ENCODE results near the gene CNST.
"Not testable (repeated sequence)": the region's sequence is repeated elsewhere in the genome, so short reads cannot be mapped to it uniquely, and the experiment has no call there.

The CNST gene

GRCh38 chr1:246583056-246583440 lies 16.8 kb downstream of the CNST start:
- no peak overlapping the region for H3K23ac ChIP-seq (ENCODE audit: low read length)
- no peak overlapping the region for H2AK5ac ChIP-seq (ENCODE audit: low read length)
- no peak overlapping the region for H2BK120ac ChIP-seq (ENCODE audit: low read depth, low read length)
- H3K79me1 ChIP-seq (ENCODE audit: low read length), result peaks cover 9% of the 10 kb centered on the region
- no peak overlapping the region for H2BK15ac ChIP-seq (replicated peaks; ENCODE audit: low read depth)
- H3K27me3 ChIP-seq (ENCODE audit: insufficient read depth, low read length, poor library complexity), result no peaks in the 10 kb centered on the region
- DNase-seq, result no peak
- no peak overlapping the region for H3K9ac ChIP-seq (ENCODE audit: low read length)
- no peak overlapping the region for H3K18ac ChIP-seq (ENCODE audit: low read length)
- no peak overlapping the region for H4K5ac ChIP-seq (ENCODE audit: low read length)
- no peak overlapping the region for H3K4me3 ChIP-seq (ENCODE audit: low read length)
- no peaks in the 10 kb centered on the region for H3K36me3 ChIP-seq (ENCODE audit: control insufficient read depth, insufficient read depth, low read length)
- no peak overlapping the region for H3K4ac ChIP-seq (ENCODE audit: low read depth, low read length)
- no peak overlapping the region for H3K4me2 ChIP-seq (ENCODE audit: low read length)
- no peaks in the 10 kb centered on the region for H3K4me1 ChIP-seq (ENCODE audit: control insufficient read depth, low read depth, low read length)
- H3K79me2 ChIP-seq (ENCODE audit: control insufficient read depth, insufficient read depth, low read length), result peaks cover 2% of the 10 kb centered on the region
- no CpG with 5 or more reads among the region's 2 CpGs for WGBS (ENCODE audit: extremely low coverage, insufficient coverage, low lambda C conversion rate)
- H2BK5ac ChIP-seq (ENCODE audit: low read length), result no peak overlapping the region
- H4K8ac ChIP-seq (ENCODE audit: low read depth, low read length), result no peak overlapping the region
- no peak overlapping the region for H3K27ac ChIP-seq (ENCODE audit: low read depth, low read length)
- H3K56ac ChIP-seq (ENCODE audit: low read length), result no peak overlapping the region

GRCh38 chr1:246583448-246584185 lies 17.4 kb downstream of the CNST start:
- Histone ChIP-seq H3K79me2 (ENCODE audit: control insufficient read depth, insufficient read depth, low read length) (peaks cover 2% of the 10 kb centered on the region), H3K23ac (ENCODE audit: low read length) (no peak overlapping the region), H3K4me3 (ENCODE audit: low read length) (no peak overlapping the region), H3K9ac (ENCODE audit: low read length) (no peak overlapping the region), H3K27me3 (ENCODE audit: insufficient read depth, low read length, poor library complexity) (no peaks in the 10 kb centered on the region), H2BK120ac (ENCODE audit: low read depth, low read length) (no peak overlapping the region), H2BK15ac (replicated peaks; ENCODE audit: low read depth) (no peak overlapping the region), H2AK5ac (ENCODE audit: low read length) (no peak overlapping the region), H3K27ac (ENCODE audit: low read depth, low read length) (no peak overlapping the region), H4K8ac (ENCODE audit: low read depth, low read length) (no peak overlapping the region), H3K4me1 (ENCODE audit: control insufficient read depth, low read depth, low read length) (no peaks in the 10 kb centered on the region), H4K5ac (ENCODE audit: low read length) (no peak overlapping the region), H3K36me3 (ENCODE audit: control insufficient read depth, insufficient read depth, low read length) (no peaks in the 10 kb centered on the region), H2BK5ac (ENCODE audit: low read length) (no peak overlapping the region), H3K4me2 (ENCODE audit: low read length) (no peak overlapping the region), H3K18ac (ENCODE audit: low read length) (no peak overlapping the region), H3K4ac (ENCODE audit: low read depth, low read length) (no peak overlapping the region), H3K79me1 (ENCODE audit: low read length) (peaks cover 9% of the 10 kb centered on the region), H3K56ac (ENCODE audit: low read length) (no peak overlapping the region)
- no CpG with 5 or more reads among the region's 6 CpGs for WGBS (ENCODE audit: extremely low coverage, insufficient coverage, low lambda C conversion rate)
- no peak for DNase-seq

- H3K79me2 ChIP-seq (ENCODE audit: control insufficient read depth, insufficient read depth, low read length), result peaks cover 2% of the 10 kb centered on the region
- H3K4ac ChIP-seq (ENCODE audit: low read depth, low read length), result no peak overlapping the region
- DNase-seq, result no peak
- no peaks in the 10 kb centered on the region for H3K27me3 ChIP-seq (ENCODE audit: insufficient read depth, low read length, poor library complexity)
- WGBS (ENCODE audit: extremely low coverage, insufficient coverage, low lambda C conversion rate), result no CpG with 5 or more reads among the region's 3 CpGs
- no peak overlapping the region for H3K18ac ChIP-seq (ENCODE audit: low read length)
- H2AK5ac ChIP-seq (ENCODE audit: low read length), result no peak overlapping the region
- H3K27ac ChIP-seq (ENCODE audit: low read depth, low read length), result no peak overlapping the region
- no peak overlapping the region for H3K23ac ChIP-seq (ENCODE audit: low read length)
- no peak overlapping the region for H2BK120ac ChIP-seq (ENCODE audit: low read depth, low read length)
- no peak overlapping the region for H3K56ac ChIP-seq (ENCODE audit: low read length)
- no peaks in the 10 kb centered on the region for H3K4me1 ChIP-seq (ENCODE audit: control insufficient read depth, low read depth, low read length)
- H2BK15ac ChIP-seq (replicated peaks; ENCODE audit: low read depth), result no peak overlapping the region
- H3K4me3 ChIP-seq (ENCODE audit: low read length), result no peak overlapping the region
- no peak overlapping the region for H3K9ac ChIP-seq (ENCODE audit: low read length)
- no peak overlapping the region for H2BK5ac ChIP-seq (ENCODE audit: low read length)
- H3K79me1 ChIP-seq (ENCODE audit: low read length), result peaks cover 7% of the 10 kb centered on the region
- H3K4me2 ChIP-seq (ENCODE audit: low read length), result no peak overlapping the region
- no peak overlapping the region for H4K5ac ChIP-seq (ENCODE audit: low read length)
- H3K36me3 ChIP-seq (ENCODE audit: control insufficient read depth, insufficient read depth, low read length), result no peaks in the 10 kb centered on the region
- H4K8ac ChIP-seq (ENCODE audit: low read depth, low read length), result no peak overlapping the region
These were observed 20.8 kb downstream of the CNST start for GRCh38 chr1:246587032-246587431.

DNA sequence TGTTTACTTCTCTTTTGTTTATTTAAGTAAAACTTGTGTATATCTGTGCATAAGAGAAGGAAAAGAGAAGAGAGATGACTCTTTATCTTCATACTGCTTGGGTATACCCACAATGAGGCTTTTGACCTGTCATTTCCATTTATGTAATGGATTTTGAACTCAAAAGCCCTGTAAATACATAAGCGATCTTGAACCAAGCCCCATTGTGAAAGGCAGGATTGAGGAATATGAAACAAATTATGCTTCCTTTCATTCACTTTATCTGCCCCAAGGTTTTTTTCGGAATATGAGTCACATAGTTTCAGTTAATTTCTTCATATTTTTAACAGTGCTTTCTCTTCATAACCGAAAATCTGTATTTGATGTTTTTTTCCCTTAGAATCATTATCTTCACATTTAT lies 21.4 kb downstream of the CNST start:
- Histone ChIP-seq H3K4ac (ENCODE audit: low read depth, low read length) (no peak overlapping the region), H4K8ac (ENCODE audit: low read depth, low read length) (no peak overlapping the region), H3K36me3 (ENCODE audit: control insufficient read depth, insufficient read depth, low read length) (no peaks in the 10 kb centered on the region), H3K4me2 (ENCODE audit: low read length) (no peak overlapping the region), H2BK120ac (ENCODE audit: low read depth, low read length) (no peak overlapping the region), H2AK5ac (ENCODE audit: low read length) (no peak overlapping the region), H3K56ac (ENCODE audit: low read length) (no peak overlapping the region), H3K79me1 (ENCODE audit: low read length) (peaks cover 6% of the 10 kb centered on the region), H3K18ac (ENCODE audit: low read length) (no peak overlapping the region), H3K79me2 (ENCODE audit: control insufficient read depth, insufficient read depth, low read length) (peaks cover 2% of the 10 kb centered on the region), H3K4me3 (ENCODE audit: low read length) (no peak overlapping the region), H3K27ac (ENCODE audit: low read depth, low read length) (no peak overlapping the region), H3K23ac (ENCODE audit: low read length) (no peak overlapping the region), H3K4me1 (ENCODE audit: control insufficient read depth, low read depth, low read length) (no peaks in the 10 kb centered on the region), H3K27me3 (ENCODE audit: insufficient read depth, low read length, poor library complexity) (no peaks in the 10 kb centered on the region), H2BK5ac (ENCODE audit: low read length) (no peak overlapping the region), H3K9ac (ENCODE audit: low read length) (no peak overlapping the region), H4K5ac (ENCODE audit: low read length) (no peak overlapping the region), H2BK15ac (replicated peaks; ENCODE audit: low read depth) (no peak overlapping the region)
- WGBS (ENCODE audit: extremely low coverage, insufficient coverage, low lambda C conversion rate), result no CpG with 5 or more reads among the region's 3 CpGs
- DNase-seq, result no peak

- DNase-seq, result no peak
- H3K18ac ChIP-seq (ENCODE audit: low read length), result no peak overlapping the region
- H3K79me2 ChIP-seq (ENCODE audit: control insufficient read depth, insufficient read depth, low read length), result no peaks in the 10 kb centered on the region
- no peak overlapping the region for H2BK120ac ChIP-seq (ENCODE audit: low read depth, low read length)
- H2AK5ac ChIP-seq (ENCODE audit: low read length), result no peak overlapping the region
- H3K36me3 ChIP-seq (ENCODE audit: control insufficient read depth, insufficient read depth, low read length), result no peaks in the 10 kb centered on the region
- peaks cover 3% of the 10 kb centered on the region for H3K79me1 ChIP-seq (ENCODE audit: low read length)
- H4K5ac ChIP-seq (ENCODE audit: low read length), result no peak overlapping the region
- H3K4me1 ChIP-seq (ENCODE audit: control insufficient read depth, low read depth, low read length), result no peaks in the 10 kb centered on the region
- H3K27ac ChIP-seq (ENCODE audit: low read depth, low read length), result no peak overlapping the region
- no peak overlapping the region for H3K56ac ChIP-seq (ENCODE audit: low read length)
- no peak overlapping the region for H3K4ac ChIP-seq (ENCODE audit: low read depth, low read length)
- H4K8ac ChIP-seq (ENCODE audit: low read depth, low read length), result no peak overlapping the region
- H3K4me3 ChIP-seq (ENCODE audit: low read length), result no peak overlapping the region
- WGBS (ENCODE audit: extremely low coverage, insufficient coverage, low lambda C conversion rate), result 100% methylated on average over 1 of the region's 2 CpGs
- H2BK15ac ChIP-seq (replicated peaks; ENCODE audit: low read depth), result no peak overlapping the region
- no peaks in the 10 kb centered on the region for H3K27me3 ChIP-seq (ENCODE audit: insufficient read depth, low read length, poor library complexity)
- no peak overlapping the region for H3K23ac ChIP-seq (ENCODE audit: low read length)
- no peak overlapping the region for H3K9ac ChIP-seq (ENCODE audit: low read length)
- no peak overlapping the region for H3K4me2 ChIP-seq (ENCODE audit: low read length)
- H2BK5ac ChIP-seq (ENCODE audit: low read length), result no peak overlapping the region
These were observed 22.0 kb downstream of the CNST start for GRCh38 chr1:246588159-246588721.

- H3K18ac ChIP-seq (ENCODE audit: low read length); H4K5ac ChIP-seq (ENCODE audit: low read length); H3K4me2 ChIP-seq (ENCODE audit: low read length); H3K56ac ChIP-seq (ENCODE audit: low read length); H4K8ac ChIP-seq (ENCODE audit: low read depth, low read length); H3K4ac ChIP-seq (ENCODE audit: low read depth, low read length); H2BK120ac ChIP-seq (ENCODE audit: low read depth, low read length); H2BK15ac ChIP-seq (replicated peaks; ENCODE audit: low read depth); H3K4me3 ChIP-seq (ENCODE audit: low read length); H3K27me3 ChIP-seq (ENCODE audit: insufficient read depth, low read length, poor library complexity); H3K79me1 ChIP-seq (ENCODE audit: low read length); H3K9ac ChIP-seq (ENCODE audit: low read length); H3K36me3 ChIP-seq (ENCODE audit: control insufficient read depth, insufficient read depth, low read length); H3K27ac ChIP-seq (ENCODE audit: low read depth, low read length); H2AK5ac ChIP-seq (ENCODE audit: low read length); H3K23ac ChIP-seq (ENCODE audit: low read length); H2BK5ac ChIP-seq (ENCODE audit: low read length); H3K4me1 ChIP-seq (ENCODE audit: control insufficient read depth, low read depth, low read length); DNase-seq; H3K79me2 ChIP-seq (ENCODE audit: control insufficient read depth, insufficient read depth, low read length): not testable (repeated sequence)
- no CpG with 5 or more reads among the region's 10 CpGs for WGBS (ENCODE audit: extremely low coverage, insufficient coverage, low lambda C conversion rate)
These were observed 23.7 kb downstream of the CNST start for GRCh38 chr1:246589919-246590318.

Measured in mesendoderm (in vitro differentiated cells).